HG03469 (cell line): ENCODE results near the gene C10orf95.
"Not testable (repeated sequence)": the region's sequence is repeated elsewhere in the genome, so short reads cannot be mapped to it uniquely, and the experiment has no call there.

Experiments used
- ATAC-seq: cut with Tn5 transposase; IDR thresholded peaks from one replicate; pipeline ENCODE4 v1.9.1; 2021; ENCODE audit warnings: mild to moderate bottlenecking, moderate library complexity, moderate number of reproducible peaks; ENCODE audit not compliant: unreplicated experiment

C10orf95 gene

GRCh38 chr10:102465466-102465865 lies 14.1 kb upstream of the C10orf95 start:
- ATAC-seq, result no peak

GRCh38 chr10:102463983-102464382 lies 12.6 kb upstream of the C10orf95 start:
- ATAC-seq, result no peak

- no peak for ATAC-seq
Measured at GRCh38 chr10:102462512-102463054, 11.2 kb upstream of the C10orf95 start.

GRCh38 chr10:102461187-102462054 lies 10.1 kb upstream of the C10orf95 start:
- ATAC-seq, result no peak

GRCh38 chr10:102460836-102461186 lies 9.5 kb upstream of the C10orf95 start:
- ATAC-seq, result no peak

- no peak for ATAC-seq
Measured at GRCh38 chr10:102458656-102459055, 7.3 kb upstream of the C10orf95 start.

- no peak for ATAC-seq
Measured at GRCh38 chr10:102457591-102458150, 6.3 kb upstream of the C10orf95 start.

GRCh38 chr10:102455893-102456471 lies 4.6 kb upstream of the C10orf95 start:
- no peak for ATAC-seq

GRCh38 chr10:102454662-102455487 lies 3.5 kb upstream of the C10orf95 start:
- ATAC-seq, result not testable (repeated sequence)

- no peak for ATAC-seq
Measured at GRCh38 chr10:102453502-102453901, 2.2 kb upstream of the C10orf95 start.

- ATAC-seq, result no peak
Measured at GRCh38 chr10:102452672-102453340, 1.5 kb upstream of the C10orf95 start.

- ATAC-seq, result peak; percentile 84
Measured at GRCh38 chr10:102450374-102451104, 804 bp downstream of the C10orf95 start.

- ATAC-seq, result no peak
Measured at GRCh38 chr10:102450124-102450373, 1.3 kb downstream of the C10orf95 start.

GRCh38 chr10:102449321-102450123 lies 1.8 kb downstream of the C10orf95 start:
- ATAC-seq, result no peak

GRCh38 chr10:102444851-102445250 lies 6.5 kb downstream of the C10orf95 start:
- ATAC-seq, result no peak

GRCh38 chr10:102438374-102438773 lies 13.0 kb downstream of the C10orf95 start:
- ATAC-seq, result no peak

GRCh38 chr10:102437515-102437914 lies 13.8 kb downstream of the C10orf95 start:
- no peak for ATAC-seq

- ATAC-seq, result no peak
Measured at GRCh38 chr10:102436312-102436711, 15.0 kb downstream of the C10orf95 start.

GRCh38 chr10:102435529-102436233 lies 15.7 kb downstream of the C10orf95 start:
- ATAC-seq, result no peak
